Hair follicular keratinocyte (primary cell): ENCODE data around the gene DUSP1. TPM values are rescaled to one million over a fixed set of nuclear protein-coding genes. Genes with fewer than 3 reads are reported as not detected.

Experiments used
- total RNA-seq: library from RNA; depleted of rRNA; stranded (reverse); fragments of >200 nt; gene quantifications from 2 replicates; pipeline ENCODE4 v1.2.3, GENCODE V29; 2015

Gene DUSP1, protein sequence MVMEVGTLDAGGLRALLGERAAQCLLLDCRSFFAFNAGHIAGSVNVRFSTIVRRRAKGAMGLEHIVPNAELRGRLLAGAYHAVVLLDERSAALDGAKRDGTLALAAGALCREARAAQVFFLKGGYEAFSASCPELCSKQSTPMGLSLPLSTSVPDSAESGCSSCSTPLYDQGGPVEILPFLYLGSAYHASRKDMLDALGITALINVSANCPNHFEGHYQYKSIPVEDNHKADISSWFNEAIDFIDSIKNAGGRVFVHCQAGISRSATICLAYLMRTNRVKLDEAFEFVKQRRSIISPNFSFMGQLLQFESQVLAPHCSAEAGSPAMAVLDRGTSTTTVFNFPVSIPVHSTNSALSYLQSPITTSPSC
- 28.9 and 82.0 TPM in 2 replicates for total RNA-seq

DNA sequence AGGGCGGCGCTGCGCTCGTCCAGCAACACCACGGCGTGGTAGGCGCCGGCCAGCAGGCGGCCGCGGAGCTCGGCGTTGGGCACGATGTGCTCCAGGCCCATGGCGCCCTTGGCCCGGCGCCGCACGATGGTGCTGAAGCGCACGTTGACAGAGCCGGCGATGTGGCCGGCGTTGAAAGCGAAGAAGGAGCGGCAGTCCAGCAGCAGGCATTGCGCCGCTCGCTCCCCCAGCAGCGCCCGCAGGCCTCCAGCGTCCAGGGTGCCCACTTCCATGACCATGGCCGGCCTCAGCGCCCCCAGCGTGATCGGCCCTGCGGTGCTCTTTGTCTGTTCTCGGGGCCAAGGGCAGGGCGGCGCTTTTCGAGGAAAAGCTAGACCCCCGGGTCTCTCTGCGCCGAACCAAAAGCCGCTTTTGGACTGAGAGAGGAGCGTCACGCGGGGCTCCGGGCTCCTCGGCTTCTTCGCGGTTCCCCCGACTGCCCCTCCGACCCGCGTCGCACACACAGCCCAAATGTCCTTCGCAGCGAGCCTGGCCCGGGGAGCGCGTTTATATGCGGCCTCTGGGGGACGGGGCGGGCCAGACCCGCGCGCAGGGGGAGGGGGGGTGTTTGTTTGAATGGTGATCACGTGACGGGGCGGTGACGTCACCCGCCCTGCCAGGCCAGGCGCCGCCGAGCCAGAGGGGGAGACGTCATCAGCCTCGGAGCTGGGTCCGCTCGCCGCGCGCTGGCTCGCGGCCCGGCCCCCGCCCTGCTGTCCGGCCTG, at the start of gene DUSP1:
Gene DUSP1, minus strand, starts transcription at position 521 of the 764 bp plus-strand sequence. Its CDS starts 243 bp downstream, at position 278.

Other genes with a start within 250 kb of the DUSP1 start
- gene NEURL1B, start 129.9 kb downstream of the DUSP1 start, total RNA-seq: 0.86 and 1.3 TPM in 2 replicates
- 74.6 and 87.1 TPM in 2 replicates for gene ERGIC1, start 63.1 kb upstream of the DUSP1 start, total RNA-seq
- 61.7 and 80.4 TPM in 2 replicates for gene RPL26L1, start 188.2 kb upstream of the DUSP1 start, total RNA-seq
- 70.3 and 88.3 TPM in 2 replicates for gene ATP6V0E1, start 212.6 kb upstream of the DUSP1 start, total RNA-seq